ENCODE measurements around the gene ZNF592. TPM values are rescaled to one million over a fixed set of nuclear protein-coding genes. Genes with fewer than 3 reads are reported as not detected.

Gene ZNF592
- total RNA-seq, 4 donors from 2014 or later = 21.6 to 36.3 (median 32.6) TPM

DNA sequence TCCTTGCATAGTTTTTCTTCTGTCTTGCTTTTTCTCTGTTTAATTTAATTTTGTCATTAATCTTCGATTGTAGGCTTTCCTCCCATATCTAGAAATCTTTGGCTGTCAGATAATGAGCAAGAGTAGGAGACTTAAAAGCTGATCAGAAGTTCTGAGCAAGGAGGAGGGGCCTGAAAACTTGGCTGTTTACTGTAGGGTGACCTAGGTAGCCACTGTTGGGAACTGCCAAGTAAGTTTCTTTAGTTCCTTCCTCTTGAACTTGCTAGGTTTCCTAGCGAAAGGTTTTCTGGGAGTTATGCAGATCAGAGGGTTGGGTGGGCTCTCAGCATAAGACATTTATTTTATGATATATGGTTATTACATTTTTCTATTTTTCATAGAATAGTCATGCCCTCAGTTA, 83.2 kb downstream of the ZNF592 start:
- H3K27me3 ChIP-seq = no peaks in the 10 kb centered on the region
- peak overlapping the region in 2 of 4 donors; percentile 43 to 61 for H3K27ac ChIP-seq
- WGBS, 2 donors = 72 to 84% methylated on average over 2 of the region's 2 CpGs
- no peaks in the 10 kb centered on the region for H3K36me3 ChIP-seq
- no peak overlapping the region for H3K4me3 ChIP-seq
- DNase-seq (ENCODE audit: low spot score in 2 of 2) = no peak
- no peaks in the 10 kb centered on the region for H3K9me3 ChIP-seq
- TF ChIP-seq EP300 (IDR thresholded peaks at IDR 0.05) = no peak
- TF ChIP-seq, protein P1, sequence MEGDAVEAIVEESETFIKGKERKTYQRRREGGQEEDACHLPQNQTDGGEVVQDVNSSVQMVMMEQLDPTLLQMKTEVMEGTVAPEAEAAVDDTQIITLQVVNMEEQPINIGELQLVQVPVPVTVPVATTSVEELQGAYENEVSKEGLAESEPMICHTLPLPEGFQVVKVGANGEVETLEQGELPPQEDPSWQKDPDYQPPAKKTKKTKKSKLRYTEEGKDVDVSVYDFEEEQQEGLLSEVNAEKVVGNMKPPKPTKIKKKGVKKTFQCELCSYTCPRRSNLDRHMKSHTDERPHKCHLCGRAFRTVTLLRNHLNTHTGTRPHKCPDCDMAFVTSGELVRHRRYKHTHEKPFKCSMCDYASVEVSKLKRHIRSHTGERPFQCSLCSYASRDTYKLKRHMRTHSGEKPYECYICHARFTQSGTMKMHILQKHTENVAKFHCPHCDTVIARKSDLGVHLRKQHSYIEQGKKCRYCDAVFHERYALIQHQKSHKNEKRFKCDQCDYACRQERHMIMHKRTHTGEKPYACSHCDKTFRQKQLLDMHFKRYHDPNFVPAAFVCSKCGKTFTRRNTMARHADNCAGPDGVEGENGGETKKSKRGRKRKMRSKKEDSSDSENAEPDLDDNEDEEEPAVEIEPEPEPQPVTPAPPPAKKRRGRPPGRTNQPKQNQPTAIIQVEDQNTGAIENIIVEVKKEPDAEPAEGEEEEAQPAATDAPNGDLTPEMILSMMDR (IDR thresholded peaks at IDR 0.05) = no peak
- no peak for TF ChIP-seq POLR2A (IDR thresholded peaks at IDR 0.05)
- H3K4me1 ChIP-seq = peaks cover 0 to 52% (median 0%) of the 10 kb centered on the region in 4 donors

DNA sequence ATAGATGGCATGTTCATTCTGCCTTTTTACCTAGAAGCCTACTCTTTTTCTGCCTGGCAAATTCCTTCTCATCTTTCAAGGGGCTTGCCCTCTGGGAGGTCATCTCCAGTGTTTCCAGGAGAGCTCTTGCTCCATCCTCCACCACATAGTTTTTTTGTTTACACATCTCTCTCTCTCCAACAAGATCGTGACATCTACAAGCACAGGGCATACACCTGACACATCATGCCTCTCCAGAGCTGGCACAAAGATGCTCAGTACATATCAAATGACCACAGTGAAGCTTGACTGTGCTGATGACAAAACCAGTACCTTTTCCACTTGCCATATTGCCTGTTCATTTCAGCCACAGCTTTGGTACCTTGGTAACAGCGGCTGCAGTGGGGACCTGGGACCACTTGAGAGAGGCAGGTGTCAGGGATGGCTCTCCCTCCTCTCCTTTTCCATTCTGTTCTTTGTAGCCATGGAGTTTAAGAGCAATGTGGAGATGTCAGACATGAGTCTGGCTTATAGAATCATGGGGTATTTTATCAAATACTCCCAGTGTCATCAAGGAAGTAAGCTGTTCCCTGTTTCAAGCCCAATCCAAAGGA, 84.2 kb downstream of the ZNF592 start:
- H3K4me1 ChIP-seq = peaks cover 0 to 43% (median 0%) of the 10 kb centered on the region in 4 donors

DNA sequence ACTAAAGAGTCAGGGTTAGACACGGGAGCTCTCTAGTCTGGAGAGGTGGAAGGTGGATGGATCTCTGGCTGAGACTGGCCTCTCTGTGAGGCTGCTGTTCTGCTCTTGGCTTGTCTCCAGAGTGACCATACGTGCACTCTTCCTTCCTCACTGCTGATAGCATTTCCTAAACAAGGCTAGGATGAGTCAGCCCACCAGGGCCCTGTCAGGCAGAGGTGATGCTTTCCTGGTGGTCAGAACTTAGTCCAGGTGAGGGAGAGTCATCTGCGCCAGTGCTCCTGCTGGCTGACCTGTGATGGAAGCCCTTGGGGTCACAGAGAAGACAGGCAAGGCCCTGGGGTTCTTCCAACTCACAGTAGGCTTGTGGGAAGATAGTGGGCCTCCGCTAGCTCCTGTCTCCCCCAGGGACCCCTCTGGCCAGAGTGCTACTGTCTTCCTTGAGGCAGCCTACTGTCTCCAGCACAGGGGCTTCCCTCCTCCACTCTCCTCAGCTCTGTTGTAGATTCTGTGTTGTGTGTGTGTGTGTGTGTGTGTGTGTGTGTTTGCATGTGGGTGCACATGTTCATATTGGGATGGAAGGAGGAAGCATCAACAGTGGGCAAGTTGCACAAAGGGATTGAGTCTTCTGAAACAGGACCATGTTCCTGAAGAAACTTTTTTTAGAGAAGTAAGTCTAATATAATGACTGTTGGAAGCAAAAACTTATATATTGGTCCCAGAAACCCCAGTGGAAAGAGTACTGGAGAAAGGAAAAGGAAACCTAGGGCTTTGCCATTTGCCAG, 85.2 kb downstream of the ZNF592 start:
- WGBS, 2 donors = 49 to 68% methylated on average over 4 of the region's 4 CpGs
- no peaks in the 10 kb centered on the region for H3K36me3 ChIP-seq
- H3K4me3 ChIP-seq = no peak overlapping the region
- no peak for TF ChIP-seq EP300 (IDR thresholded peaks at IDR 0.05)
- TF ChIP-seq POLR2A (IDR thresholded peaks at IDR 0.05) = no peak
- TF ChIP-seq, protein P1 (IDR thresholded peaks at IDR 0.05) = no peak
- H3K27me3 ChIP-seq = no peaks in the 10 kb centered on the region
- H3K27ac ChIP-seq = peak overlapping the region in 1 of 4 donors; percentile 15
- peaks cover 0 to 32% (median 0%) of the 10 kb centered on the region in 4 donors for H3K4me1 ChIP-seq
- H3K9me3 ChIP-seq = no peaks in the 10 kb centered on the region
- DNase-seq (ENCODE audit: low spot score in 2 of 2) = no peak

More for the DNA sequence above, 84.2 kb downstream of the ZNF592 start:
- DNase-seq (ENCODE audit: low spot score in 2 of 2) = no peak
- TF ChIP-seq POLR2A (IDR thresholded peaks at IDR 0.05) (no peak), EP300 (IDR thresholded peaks at IDR 0.05) (no peak)
- TF ChIP-seq, protein P1 (IDR thresholded peaks at IDR 0.05) = no peak
- no peaks in the 10 kb centered on the region for H3K27me3 ChIP-seq
- H3K27ac ChIP-seq = peak overlapping the region in 1 of 4 donors; percentile 61
- 78 to 82% methylated on average over 2 of the region's 2 CpGs for WGBS, 2 donors
- no peaks in the 10 kb centered on the region for H3K36me3 ChIP-seq
- H3K9me3 ChIP-seq = no peaks in the 10 kb centered on the region
- no peak overlapping the region for H3K4me3 ChIP-seq

DNA sequence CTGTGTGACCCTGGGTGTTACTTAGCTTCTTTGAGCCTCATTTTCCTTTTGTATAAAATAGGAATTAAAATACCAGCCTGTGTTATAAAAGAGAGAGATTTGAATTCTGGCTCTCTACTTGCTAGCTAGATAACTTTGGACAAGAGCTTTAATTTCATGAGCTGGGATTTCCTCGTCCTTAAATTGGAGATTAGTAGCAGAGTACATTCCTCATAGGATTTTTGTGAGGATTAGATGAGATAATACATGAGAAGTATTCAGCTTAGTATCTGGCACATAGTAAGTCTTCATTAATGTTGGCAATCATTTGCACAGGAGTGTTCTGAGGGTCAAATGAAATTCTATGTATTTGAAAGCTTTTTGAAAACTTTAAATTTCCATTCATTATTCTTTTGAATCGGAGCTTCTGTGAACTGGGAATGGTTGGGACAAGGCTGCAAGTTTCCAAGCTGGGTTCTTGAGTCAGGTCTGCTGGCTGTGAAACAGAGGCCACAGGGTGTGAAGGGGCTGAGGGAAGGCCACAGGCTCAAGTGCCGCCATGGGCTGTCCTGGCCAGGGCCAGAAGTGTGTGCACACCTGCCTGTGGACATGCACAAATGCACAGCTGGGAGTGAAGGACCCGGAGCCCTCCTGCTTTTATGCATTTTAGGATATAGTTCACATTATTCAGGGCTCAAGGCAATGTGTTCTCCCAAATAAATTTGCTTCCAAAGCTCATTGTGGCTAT, 86.0 kb downstream of the ZNF592 start:
- Histone ChIP-seq H3K4me1 (peaks cover 0 to 26% (median 0%) of the 10 kb centered on the region in 4 donors), H3K27ac (no peak overlapping the region), H3K4me3 (no peak overlapping the region), H3K27me3 (no peaks in the 10 kb centered on the region), H3K9me3 (no peaks in the 10 kb centered on the region), H3K36me3 (no peaks in the 10 kb centered on the region)
- TF ChIP-seq, protein P1 (IDR thresholded peaks at IDR 0.05) = no peak
- TF ChIP-seq POLR2A (IDR thresholded peaks at IDR 0.05) (no peak), EP300 (IDR thresholded peaks at IDR 0.05) (no peak)
- WGBS, 2 donors = 86 to 90% methylated on average over 4 of the region's 4 CpGs
- DNase-seq (ENCODE audit: low spot score in 2 of 2) = no peak

Measured in tibial nerve (tissue), 4 donors.